Measurements from ENCODE around the gene PGAP2.

DNA sequence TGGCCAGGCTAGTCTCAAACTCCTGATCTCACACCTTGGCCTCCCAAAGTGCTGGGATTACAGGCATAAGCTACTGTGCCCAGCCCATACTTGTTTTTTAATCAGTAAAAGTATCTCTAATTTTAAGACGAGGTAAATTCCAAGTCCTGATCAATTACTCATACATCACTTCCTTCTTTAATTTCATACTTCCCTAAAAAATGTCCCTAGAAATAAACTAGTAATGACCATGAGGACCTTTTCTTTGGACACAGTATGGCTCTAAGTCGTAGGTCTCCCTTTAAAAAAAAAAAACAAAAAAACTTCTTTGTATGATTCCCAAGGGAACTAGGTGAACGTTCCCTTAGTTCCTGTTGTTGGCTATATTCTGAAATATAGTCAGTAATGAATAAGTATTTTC lies 40.8 kb upstream of the PGAP2 start:
- no peak for TF ChIP-seq CTCF (conservative IDR thresholded peaks at IDR 0.05; ENCODE audit: low read length)
- no peak for TF ChIP-seq EZH2phosphoT487 (IDR thresholded peaks at IDR 0.05; ENCODE audit: borderline replicate concordance)
